Fibroblast of skin of abdomen (primary cell): Measurements from ENCODE around the gene LMTK3. TPM values are rescaled to one million over a fixed set of nuclear protein-coding genes. Genes with fewer than 3 reads are reported as not detected.
A peak's percentile ranks its signal among the peaks of the same experiment; 100 is the strongest.

ENCODE experiments used
- DNase-seq: peaks from one replicate; pipeline ENCODE4 v3.0.0-alpha.2; 2013
- polyA plus RNA-seq, 2 experiments: library from polyadenylated mRNA; unstranded; fragments of 120-200 nt; gene quantifications; one replicate each; pipeline ENCODE4 v1.2.1, GENCODE V29; 2013; ENCODE audit not compliant: insufficient read length in 2 of 2

The LMTK3 gene, protein sequence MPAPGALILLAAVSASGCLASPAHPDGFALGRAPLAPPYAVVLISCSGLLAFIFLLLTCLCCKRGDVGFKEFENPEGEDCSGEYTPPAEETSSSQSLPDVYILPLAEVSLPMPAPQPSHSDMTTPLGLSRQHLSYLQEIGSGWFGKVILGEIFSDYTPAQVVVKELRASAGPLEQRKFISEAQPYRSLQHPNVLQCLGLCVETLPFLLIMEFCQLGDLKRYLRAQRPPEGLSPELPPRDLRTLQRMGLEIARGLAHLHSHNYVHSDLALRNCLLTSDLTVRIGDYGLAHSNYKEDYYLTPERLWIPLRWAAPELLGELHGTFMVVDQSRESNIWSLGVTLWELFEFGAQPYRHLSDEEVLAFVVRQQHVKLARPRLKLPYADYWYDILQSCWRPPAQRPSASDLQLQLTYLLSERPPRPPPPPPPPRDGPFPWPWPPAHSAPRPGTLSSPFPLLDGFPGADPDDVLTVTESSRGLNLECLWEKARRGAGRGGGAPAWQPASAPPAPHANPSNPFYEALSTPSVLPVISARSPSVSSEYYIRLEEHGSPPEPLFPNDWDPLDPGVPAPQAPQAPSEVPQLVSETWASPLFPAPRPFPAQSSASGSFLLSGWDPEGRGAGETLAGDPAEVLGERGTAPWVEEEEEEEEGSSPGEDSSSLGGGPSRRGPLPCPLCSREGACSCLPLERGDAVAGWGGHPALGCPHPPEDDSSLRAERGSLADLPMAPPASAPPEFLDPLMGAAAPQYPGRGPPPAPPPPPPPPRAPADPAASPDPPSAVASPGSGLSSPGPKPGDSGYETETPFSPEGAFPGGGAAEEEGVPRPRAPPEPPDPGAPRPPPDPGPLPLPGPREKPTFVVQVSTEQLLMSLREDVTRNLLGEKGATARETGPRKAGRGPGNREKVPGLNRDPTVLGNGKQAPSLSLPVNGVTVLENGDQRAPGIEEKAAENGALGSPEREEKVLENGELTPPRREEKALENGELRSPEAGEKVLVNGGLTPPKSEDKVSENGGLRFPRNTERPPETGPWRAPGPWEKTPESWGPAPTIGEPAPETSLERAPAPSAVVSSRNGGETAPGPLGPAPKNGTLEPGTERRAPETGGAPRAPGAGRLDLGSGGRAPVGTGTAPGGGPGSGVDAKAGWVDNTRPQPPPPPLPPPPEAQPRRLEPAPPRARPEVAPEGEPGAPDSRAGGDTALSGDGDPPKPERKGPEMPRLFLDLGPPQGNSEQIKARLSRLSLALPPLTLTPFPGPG (N-terminal part only)
- 2.1 TPM for polyA plus RNA-seq (2013, experiment 1 of 2; ENCODE audit: insufficient read length)
- polyA plus RNA-seq (2013, experiment 2 of 2; ENCODE audit: insufficient read length) = 2.6 TPM

DNA sequence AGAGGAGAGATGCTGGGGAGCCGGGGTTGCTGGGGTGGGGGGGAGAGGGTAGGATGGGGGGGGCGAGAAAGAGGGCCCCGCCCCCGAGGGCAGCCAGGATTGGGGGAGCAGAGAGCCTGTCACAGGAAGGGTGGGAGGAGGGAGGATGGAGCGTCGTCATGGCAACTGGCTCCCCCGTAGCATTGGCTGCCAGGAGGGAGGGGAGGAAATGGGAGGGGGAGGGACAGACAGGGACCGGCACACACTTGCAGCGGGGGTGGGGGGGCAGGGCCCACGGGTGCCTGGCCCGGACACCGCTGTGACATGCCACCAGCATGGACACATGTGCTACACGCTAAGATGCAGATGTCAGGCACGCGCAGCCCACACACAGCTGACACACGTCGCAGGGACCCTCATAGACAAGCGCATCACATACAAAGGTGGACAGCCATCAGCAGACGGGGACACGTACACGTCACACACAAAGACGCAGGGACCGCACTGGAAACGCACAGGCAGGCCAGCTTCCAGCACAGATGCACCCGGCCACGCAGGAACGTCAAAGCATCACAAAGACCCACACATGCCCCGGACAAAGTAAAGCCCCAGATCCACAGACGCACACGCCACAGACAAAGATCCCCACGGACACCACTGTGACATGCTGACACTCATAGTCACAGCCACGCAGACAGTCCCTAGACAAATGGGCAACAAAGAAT is at the start of gene LMTK3:
TSS of gene LMTK3 (minus strand) at position 36 of the 704 bp plus-strand sequence. CDS start 259 bp downstream, outside the sequence.
- DNase-seq = peak; percentile 56

DNA sequence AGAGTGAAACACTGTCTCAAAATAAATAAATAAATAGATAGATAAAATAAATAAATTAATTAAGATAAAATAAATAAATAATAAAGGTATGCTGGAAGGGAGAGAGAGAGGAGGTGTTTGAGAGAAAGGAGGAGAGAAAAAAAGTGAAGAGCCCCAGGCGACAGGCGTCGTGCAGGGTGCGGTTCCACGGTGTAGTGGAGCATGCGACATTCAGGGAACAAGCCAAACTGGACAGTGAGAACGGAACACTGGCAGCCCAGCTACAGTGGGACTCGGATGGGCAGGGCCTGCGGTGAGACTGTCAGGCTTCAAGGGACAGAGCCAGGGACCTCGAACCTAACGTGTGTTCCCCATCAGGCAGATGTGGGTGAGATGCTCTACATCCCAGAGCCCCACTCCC is 49.8 kb upstream of the LMTK3 start:
- DNase-seq = no peak

DNA sequence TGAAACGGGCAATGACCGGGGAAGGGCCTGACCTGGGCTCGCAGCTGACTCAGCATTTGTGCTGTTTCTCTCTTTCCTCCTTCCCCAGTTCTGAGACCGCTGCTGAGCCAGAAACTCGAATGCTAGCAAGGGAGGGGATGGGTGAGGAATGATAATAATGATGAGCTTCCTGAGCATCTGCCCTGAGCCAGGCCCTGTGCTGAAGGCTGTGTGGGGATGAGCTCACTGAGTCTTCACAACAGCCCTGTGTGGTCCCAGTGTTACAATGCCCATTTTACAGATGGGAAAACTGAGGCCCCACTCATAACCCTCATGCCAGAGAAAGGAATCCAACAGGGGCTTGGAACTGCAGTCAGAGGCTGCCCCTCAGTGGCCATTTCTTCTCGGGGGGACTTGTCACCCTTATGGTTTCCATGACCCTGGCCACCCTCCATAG is 48.5 kb upstream of the LMTK3 start:
- DNase-seq = no peak

DNA sequence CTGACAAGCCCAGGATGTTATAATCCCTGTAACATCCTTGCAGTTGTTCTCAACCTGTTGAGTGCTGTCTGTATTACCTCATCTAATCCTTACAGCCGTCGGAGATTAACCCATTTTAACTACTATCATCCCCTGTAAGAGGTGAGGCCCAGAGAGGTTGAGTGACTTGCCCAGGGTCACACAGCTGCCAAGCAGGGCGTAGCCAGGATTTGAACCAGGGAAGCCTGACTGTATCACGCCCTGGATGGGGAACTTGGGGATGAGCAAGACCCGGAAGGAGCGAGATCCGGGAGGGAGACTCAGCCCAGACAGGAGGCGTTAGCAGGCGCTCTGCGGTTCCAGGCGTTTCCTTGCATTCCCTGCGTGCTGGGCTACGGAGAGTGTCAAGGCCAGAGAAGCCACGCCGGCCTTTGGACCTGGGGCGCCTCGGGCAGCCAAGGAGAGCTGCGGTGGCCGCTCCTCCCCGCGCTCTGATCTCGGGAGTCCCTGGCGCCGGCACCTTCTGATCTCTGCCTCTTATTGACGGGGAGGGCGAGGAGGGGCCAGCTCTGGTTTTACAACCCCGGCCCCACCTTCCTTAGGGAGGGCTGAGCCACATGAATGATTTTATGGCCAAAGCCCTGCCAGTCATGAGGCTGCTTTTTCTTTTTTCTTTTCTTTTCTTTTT is 46.5 kb upstream of the LMTK3 start:
- DNase-seq = peak; percentile 52

DNA sequence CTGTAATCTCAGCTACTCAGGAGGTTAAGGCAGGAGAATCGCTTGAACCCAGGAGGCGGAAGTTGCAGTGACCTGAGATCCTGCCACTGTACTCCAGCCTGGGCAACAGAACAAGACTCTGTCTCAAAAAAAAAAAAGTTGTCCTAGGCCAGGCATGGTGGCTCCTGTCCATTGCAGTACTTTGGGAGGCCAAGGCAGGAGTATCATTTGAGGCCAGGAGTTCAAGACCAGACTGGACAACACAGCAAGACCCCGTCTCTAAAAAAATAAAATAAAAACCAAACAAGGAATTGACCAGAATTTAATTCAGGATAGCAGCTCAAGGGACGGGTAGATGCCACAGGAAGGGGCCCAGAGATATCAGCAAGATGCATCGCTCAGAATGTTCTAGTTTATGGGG is 45.2 kb upstream of the LMTK3 start:
- DNase-seq = no peak

DNA sequence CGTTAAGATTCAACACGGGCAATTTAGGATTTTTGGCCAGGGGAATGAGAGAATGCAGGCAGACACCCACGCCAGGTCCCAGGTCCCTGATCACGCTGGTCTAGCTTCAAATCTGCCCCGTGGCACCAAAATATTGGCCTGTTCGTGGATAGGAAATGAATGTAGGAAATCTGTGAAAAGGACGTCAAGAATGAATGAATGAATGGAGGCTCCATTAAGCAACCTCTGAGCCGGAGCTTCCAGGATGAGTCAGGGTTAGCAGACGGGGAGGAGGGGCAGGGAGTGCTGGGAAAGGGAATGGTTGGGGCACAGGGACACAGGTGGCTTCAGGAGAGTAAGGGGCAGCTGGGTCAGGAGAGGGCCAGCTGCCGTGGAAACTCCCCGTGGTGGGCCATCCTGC is 44.5 kb upstream of the LMTK3 start:
- DNase-seq = peak; percentile 34

DNA sequence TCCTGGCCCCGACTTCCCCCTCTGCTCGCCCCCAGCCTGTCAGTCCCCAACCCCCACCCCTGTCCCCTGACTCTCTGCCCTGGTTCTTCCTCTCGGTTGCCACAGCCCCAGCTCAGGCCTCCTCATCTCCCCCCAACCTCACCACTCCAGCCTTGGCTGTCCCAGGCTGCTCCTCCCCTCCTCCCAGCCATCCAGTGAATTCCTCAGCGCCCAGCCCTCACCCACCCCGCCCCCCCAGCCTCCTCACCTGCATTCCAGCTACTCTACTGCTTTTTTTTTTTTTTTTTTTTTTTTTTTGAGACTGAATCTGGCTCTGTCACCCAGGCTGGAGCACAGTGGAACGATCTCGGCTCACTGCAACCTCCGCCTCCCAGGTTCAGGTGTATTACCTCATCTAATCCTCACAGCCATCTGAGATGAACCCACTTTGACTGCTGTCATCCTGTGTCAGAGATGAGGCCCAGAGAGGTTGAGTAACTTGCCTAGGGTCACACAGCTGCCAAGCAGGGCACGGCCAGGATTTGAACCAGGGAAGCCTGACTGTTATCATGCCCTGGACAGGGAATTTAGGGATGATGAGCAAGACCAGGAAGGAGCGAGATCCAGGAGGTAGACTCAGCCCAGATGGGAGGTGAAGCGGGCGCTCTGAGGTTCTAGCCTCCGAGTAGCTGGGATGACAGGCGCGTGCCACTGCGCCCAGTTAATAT is 42.9 kb upstream of the LMTK3 start:
- peak; percentile 20 for DNase-seq

DNA sequence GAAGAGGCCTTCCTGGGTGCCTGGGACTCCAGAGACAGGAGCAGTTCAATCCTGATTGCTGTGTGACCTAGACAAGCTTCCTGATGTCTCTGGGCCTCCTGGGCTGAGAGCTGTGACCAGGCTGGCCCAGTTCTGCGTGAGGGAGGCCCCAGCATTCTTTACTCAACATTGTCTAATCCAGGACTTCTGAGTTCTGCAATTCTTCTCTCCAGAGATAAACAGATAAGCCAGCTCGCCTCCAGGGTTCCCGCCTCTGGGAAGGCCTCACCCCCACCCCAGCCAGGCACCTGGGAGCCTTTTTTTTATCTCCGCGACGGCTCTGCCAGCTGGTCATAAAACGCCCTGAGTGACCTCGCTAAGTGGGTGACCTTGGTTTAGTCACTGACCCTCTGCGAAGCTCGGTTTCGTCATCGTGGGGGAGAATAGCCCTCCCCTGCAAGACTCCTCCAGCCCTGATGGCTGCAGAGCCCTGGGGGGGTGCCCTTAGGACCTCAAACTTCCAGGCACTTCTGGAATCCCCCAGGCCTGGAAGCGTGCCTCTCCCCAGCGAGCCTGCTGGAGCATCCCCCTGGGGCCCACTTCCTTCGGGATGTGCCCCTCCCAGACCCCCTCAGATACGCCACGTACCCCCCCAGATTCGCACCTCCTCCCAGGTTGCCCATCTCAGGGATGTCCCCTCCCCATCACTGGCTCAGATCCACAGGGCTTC is 42.2 kb upstream of the LMTK3 start:
- peak; percentile 34 for DNase-seq

DNA sequence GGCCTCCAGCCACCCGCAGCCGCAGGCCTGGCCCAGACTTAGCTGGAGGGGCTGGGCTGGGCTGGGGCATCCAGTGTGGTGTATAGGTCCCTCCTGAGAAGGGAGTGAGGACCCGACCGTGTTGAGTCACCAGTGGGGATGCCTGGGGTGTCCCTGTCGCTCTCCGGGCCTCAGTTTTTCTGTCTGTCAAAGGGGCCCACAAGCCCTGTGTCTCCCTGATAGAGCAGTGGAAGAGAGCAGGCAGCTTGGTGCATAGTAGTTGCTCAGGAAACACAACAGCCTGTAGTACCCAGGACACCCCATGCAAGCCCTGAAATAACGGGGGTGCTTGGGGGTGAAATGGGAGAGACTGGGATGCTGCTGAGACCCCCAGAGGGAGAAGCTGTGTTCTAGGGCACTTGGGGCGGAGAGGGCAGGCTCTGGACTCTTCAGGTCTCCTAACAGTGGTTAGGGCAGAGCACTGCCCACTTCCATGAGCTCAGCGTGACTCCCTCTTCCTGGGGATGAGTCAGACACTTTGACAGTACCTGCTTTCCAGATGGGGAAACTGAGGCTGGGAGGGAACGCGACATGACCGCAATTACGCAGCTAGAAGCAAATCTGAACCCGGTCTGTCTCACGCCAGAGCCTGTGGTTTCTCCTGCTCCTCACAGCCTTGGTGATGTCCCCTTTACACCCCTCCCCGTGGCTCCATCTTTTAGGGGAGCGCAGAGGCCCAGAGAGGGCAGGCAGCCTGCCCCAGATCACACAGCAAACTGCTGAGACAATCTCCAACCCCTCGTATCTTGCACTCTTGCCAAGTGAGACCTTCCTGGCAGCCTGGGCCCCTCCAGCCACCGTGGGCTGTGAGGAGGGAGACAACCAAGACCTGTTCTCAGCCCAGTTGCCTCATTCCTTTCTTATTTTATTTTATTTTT is 41.0 kb upstream of the LMTK3 start:
- no peak for DNase-seq

DNA sequence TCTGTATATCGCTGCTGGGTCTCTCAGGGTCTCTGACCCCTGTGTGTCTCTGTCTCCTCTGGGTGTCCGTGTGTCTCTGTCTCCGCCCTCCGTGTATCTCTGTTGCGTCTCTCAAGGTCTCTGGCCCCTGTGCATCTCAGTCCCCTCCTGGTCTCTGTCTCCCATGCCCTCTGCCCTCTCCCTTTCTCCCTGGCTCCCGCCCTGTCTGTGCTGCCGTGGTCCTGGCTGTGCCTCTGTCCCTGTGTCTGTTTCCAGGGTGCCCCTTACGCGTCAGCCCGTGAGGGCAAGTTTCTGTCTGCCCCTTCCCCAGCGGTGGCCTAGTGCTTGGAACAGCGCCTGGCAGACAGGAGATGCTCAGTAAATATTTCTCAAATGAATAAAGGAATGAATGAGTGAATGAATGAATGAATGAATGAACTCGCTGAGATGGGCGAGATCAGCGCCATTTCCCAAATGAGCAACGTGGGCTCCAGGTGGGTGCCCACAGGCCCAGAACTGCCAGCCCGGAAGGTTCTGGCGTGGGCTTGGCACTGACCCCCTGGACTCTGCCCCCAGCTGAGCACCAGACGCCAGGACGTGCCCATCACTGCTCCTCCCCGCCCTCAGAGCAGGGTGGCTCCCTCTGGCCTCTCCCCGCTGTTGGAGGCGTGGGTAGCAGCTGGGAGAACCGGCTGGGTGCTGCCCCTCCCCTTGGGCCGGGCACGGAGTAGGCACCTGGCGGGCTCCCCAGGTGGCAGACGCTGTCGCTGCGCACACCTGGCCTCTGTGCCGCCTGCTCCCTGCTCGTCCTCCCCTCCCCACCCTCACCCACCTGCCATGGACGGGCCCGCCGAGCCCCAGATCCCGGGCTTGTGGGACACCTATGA is 40.0 kb upstream of the LMTK3 start, which contains the start of gene SULT2B1:
TSS of gene SULT2B1 (plus strand) at position 736 of the 866 bp plus-strand sequence. CDS start at position 817, 81 bp downstream.
- DNase-seq = no peak

DNA sequence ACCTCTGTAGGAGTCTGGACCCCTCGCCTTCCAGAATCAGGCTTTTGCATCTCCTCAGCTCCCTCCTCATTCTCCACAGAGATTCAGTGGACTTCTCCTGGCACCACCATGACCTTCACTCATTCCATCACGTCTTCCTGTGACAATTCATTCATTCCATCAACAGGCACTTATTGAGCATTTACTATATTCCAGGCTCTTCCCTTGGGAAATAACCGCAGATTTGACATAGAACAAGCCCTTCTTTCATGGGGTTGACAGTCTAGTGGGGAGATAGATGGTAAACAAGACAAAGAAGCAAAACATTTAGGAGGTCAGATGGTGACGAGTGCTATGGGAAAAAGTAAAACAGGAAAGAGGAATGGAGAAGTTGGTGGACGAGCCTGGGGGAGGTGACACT is 37.7 kb upstream of the LMTK3 start:
- no peak for DNase-seq

DNA sequence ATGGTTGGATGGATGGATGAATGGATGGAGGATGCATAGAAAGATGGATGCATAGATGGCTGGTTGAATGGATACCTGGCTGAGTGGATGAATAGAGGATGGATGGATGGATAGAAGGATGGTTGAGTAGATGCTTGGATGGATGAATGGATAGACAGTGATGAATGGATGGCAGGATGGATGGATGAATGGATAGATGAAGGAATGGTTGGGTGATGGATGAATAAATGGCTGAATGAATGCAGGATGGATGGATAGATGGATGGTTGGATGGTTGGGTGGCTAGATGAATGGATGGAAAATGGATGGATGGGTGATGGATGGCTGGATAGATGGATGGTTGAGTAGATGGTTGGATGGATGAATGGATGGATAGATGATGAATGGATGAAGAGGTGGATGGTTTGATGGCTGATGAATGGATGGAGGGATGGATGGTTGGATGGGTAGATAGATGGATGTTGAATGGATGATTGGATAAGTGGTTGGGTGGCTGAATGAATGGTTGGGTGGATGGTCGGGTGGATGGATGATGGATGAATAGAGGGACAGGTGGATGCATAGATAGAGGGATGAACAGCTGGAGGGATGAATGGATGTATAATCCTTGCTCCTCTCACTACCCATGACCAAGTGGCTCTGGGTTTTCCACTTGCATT is 36.7 kb upstream of the LMTK3 start:
- no peak for DNase-seq

DNA sequence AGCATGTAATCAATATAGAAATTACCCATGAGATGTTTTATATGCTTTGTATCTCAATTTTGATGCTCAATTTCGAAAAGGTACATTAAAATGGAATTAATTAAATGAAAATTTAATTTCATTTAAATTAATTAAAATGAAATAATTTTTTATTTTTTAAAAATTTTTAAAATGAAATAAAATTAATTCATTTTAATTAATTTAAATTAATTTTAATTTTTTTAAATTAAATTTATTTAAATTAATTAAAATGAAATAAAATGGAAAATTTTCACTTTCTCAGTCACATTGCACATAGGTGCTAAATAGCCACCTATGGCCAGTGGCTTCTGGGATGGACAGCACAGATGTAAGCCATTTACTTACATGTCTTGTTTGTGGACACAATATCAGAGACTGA is 36.1 kb upstream of the LMTK3 start:
- no peak for DNase-seq

DNA sequence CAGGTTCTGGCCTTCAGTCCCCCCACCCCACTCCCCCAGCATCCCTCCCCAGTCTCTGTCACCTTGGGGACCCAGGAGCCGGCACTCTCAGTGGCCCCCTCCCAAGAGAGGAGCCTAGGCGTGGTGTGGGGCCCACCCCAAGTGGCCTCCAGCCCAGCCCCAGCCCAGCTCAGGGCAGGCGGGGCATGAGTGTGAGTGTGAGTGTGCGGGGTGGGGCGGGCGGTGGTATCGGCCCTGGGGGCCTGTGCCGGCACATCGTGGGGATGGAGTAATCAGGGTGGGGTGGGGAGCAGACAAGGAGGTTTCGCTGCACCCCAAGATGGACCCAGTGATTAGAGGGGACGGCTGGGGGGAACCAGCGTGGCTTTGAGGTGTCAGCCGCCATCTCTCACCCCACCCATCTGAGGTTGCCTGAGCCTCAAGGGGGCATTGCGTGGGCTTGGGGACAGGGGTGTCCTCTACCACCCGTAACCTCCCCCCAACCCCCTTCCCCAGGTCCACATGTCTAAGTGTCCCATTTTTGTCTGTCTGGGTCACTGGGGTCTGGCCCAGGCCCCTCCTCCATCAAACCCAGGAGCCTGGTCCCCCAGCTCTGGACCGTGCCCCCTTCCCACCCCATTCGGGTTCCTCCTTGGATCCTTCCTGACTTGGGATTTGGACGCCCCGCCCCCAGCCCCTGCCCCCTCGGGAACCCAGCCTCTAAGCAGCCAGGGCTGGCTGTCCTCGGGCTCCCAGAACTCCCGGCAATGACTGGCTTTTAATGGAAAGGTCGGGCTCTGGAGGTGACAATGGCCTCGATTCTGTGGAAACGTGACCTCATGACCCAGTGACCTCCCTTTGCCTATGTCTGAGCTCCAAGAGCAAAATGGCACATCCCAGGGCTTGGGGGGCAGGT is 33.5 kb upstream of the LMTK3 start:
- DNase-seq = no peak

DNA sequence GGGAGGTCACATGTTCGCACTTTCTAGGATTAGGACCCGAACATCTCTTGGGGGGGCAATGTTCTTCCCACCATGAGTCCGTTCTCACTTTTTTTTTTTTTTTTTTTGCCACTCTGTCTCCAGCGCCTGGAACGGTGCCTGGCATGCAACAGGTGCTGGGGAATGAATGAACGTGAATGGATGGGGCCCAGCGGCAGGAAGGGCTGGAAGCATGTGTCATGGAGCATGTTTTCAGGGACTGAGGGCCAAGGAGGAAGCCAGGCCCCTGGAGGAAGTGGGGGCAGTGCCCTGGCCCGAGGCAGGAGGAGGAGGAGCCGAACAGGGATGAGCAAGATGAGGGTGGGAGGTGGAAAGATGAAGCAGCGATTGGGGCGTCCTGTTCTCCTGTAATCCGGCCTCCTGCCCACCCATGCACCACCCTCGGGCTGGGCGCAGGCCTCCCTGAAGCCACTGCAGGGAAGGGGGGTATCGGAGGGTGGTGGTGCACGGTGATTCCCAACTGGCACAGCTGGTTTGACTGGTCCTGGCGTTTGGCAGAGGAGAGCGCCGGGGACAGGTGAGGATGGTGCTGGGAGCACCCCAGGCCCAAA is 31.6 kb upstream of the LMTK3 start:
- DNase-seq = peak; percentile 25

DNA sequence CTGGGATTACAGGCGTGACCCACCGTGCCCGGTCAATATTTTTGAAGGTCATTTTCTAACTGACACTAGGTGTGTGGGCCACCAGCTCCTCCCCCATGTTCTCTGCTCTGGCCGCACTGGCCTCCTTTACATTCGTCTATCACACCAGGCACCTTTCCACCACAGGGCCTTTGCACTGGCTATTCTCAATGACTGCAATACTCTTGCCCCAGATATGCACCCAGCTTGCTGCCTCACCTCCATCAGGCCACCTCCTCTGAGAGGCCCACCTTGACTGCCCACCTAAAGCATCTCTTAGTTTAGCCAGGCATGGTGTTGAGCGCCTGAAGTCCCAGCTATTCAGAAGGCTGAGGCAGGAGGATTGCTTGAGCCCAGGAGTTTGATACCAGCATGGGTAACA is 30.2 kb upstream of the LMTK3 start:
- no peak for DNase-seq
